Measurements from ENCODE around the gene SLC12A7.

Gene SLC12A7

DNA sequence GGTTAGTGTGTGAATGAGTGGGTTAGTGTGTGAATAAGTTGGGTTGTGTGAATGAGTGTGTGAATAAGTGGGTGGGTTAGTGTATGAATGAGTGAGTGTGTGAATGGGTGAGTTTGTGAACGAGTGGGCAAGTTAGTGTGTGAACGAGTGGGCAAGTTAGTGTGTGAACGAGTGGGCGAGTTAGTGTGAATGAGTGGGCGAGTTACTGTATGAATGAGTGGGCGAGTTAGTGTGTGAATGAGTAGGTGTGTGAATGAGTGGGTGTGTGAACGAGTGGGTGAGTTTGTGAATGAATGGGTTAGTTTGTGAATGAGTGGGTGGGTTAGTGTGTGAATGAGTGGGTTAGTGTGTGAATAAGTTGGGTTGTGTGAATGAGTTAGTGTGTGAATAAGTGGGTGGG lies 68.5 kb downstream of the SLC12A7 start:
- H3K27ac ChIP-seq (ENCODE audit: low read depth, low read length, severe bottlenecking), result no peak overlapping the region
- peaks cover 7% of the 10 kb centered on the region for H3K9me3 ChIP-seq (ENCODE audit: control insufficient read depth, low read length)
- WGBS, 2 experiments (ENCODE audit: insufficient coverage in 2 of 2), result 91 to 95% methylated on average over 7 of the region's 7 CpGs
- no peaks in the 10 kb centered on the region for H3K36me3 ChIP-seq (ENCODE audit: control insufficient read depth, insufficient read depth, low read length)
- no peak overlapping the region for H3K4me3 ChIP-seq (ENCODE audit: extremely low read depth, insufficient read depth, low read length, poor library complexity, severe bottlenecking)
- H3K4me1 ChIP-seq (ENCODE audit: control insufficient read depth, insufficient read depth, low read length, poor library complexity, severe bottlenecking), result no peaks in the 10 kb centered on the region

- WGBS, 2 experiments (ENCODE audit: insufficient coverage in 2 of 2), result 80 to 90% methylated on average over 6 to 7 of the region's 7 CpGs
- Histone ChIP-seq H3K4me1 (ENCODE audit: control insufficient read depth, insufficient read depth, low read length, poor library complexity, severe bottlenecking) (no peaks in the 10 kb centered on the region), H3K27ac (ENCODE audit: low read depth, low read length, severe bottlenecking) (no peak overlapping the region), H3K4me3 (ENCODE audit: extremely low read depth, insufficient read depth, low read length, poor library complexity, severe bottlenecking) (no peak overlapping the region), H3K36me3 (ENCODE audit: control insufficient read depth, insufficient read depth, low read length) (no peaks in the 10 kb centered on the region), H3K9me3 (ENCODE audit: control insufficient read depth, low read length) (peaks cover 7% of the 10 kb centered on the region)
These were observed 69.2 kb downstream of the SLC12A7 start for GRCh38 chr5:1042626-1043025.

DNA sequence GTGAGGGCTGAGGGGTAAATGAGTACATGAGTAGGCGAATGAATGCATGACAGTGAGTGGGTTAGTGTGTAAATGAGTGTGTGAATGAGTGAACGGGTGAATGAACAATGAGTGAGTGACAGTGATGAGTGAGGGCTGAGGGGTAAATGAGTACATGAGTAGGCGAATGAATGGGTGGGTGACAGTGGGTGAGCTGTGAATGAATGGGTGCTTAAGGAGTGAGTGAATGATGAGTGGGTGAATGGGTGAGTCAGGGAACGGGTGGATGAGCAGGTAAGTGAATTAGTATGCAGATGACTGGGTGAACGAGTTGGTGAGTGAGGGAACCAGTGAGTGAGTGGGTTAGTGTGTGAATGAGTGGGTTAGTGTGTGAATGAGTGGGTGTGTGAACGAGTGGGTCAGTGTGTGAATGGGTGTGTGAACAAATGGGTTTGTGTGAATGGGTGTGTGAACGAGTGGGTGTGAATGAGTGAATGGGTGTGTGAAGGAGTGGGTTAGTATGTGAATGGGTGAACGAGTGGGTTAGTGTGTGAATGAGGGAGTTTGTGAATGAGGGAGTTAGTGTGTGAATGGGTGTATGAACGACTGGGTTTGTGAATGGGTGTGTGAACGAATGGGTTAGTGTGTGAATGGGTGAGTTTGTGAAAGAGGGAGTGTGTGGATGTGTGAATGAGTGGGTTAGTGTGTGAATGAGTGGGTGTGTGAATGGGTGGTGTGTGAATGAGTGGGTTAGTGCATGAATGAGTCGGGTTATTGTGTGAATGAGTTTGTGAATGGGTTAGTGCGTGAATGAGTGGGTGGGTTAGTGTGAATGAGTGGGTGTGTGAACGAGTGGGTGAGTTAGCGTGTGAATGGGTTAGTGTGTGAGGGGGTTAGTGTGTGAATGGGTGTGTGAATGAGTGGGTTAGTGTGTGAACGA lies 70.4 kb downstream of the SLC12A7 start:
- Histone ChIP-seq H3K36me3 (ENCODE audit: control insufficient read depth, insufficient read depth, low read length) (no peaks in the 10 kb centered on the region), H3K4me1 (ENCODE audit: control insufficient read depth, insufficient read depth, low read length, poor library complexity, severe bottlenecking) (no peaks in the 10 kb centered on the region), H3K9me3 (ENCODE audit: control insufficient read depth, low read length) (peaks cover 7% of the 10 kb centered on the region), H3K27ac (ENCODE audit: low read depth, low read length, severe bottlenecking) (no peak overlapping the region), H3K4me3 (ENCODE audit: extremely low read depth, insufficient read depth, low read length, poor library complexity, severe bottlenecking) (no peak overlapping the region)
- WGBS, 2 experiments (ENCODE audit: insufficient coverage in 2 of 2), result 89% methylated on average over 15 of the region's 15 CpGs

- Histone ChIP-seq H3K4me3 (ENCODE audit: extremely low read depth, insufficient read depth, low read length, poor library complexity, severe bottlenecking) (no peak overlapping the region), H3K36me3 (ENCODE audit: control insufficient read depth, insufficient read depth, low read length) (no peaks in the 10 kb centered on the region), H3K27ac (ENCODE audit: low read depth, low read length, severe bottlenecking) (no peak overlapping the region), H3K9me3 (ENCODE audit: control insufficient read depth, low read length) (peaks cover 5% of the 10 kb centered on the region), H3K4me1 (ENCODE audit: control insufficient read depth, insufficient read depth, low read length, poor library complexity, severe bottlenecking) (no peaks in the 10 kb centered on the region)
- WGBS, 2 experiments (ENCODE audit: insufficient coverage in 2 of 2), result 92 to 97% methylated on average over 10 of the region's 10 CpGs
These were observed 71.3 kb downstream of the SLC12A7 start for GRCh38 chr5:1040571-1040970.

DNA sequence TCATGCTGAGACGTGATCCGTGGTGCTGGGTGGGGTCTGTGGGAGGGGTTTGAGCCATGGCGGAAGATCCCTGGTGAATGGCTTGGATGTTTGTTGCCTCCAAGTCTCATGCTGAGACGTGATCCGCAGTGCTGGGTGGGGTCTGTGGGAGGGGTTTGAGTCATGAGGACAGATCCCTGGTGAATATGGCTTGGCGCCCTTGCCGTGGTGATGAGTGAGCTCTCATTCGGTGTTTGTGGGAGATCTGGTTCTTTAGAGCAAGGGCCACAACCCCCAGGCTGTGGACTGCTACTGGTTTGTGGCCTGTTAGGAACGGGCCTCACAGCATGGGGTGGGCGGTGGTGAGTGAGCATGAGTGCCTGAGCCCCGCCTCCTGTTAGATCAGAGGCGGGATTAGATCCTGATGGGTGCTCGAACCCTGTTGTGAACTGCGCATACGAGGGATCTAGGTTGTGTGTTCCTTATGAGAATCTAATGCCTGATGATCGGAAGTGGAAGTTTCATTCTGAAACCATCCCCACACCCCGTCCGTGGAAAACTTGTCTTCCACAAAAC lies 72.1 kb downstream of the SLC12A7 start:
- Histone ChIP-seq H3K36me3 (ENCODE audit: control insufficient read depth, insufficient read depth, low read length) (no peaks in the 10 kb centered on the region), H3K27ac (ENCODE audit: low read depth, low read length, severe bottlenecking) (no peak overlapping the region), H3K4me1 (ENCODE audit: control insufficient read depth, insufficient read depth, low read length, poor library complexity, severe bottlenecking) (no peaks in the 10 kb centered on the region), H3K4me3 (ENCODE audit: extremely low read depth, insufficient read depth, low read length, poor library complexity, severe bottlenecking) (no peak overlapping the region), H3K9me3 (ENCODE audit: control insufficient read depth, low read length) (no peaks in the 10 kb centered on the region)
- WGBS, 2 experiments (ENCODE audit: insufficient coverage in 2 of 2), result 85 to 86% methylated on average over 9 to 10 of the region's 18 CpGs

DNA sequence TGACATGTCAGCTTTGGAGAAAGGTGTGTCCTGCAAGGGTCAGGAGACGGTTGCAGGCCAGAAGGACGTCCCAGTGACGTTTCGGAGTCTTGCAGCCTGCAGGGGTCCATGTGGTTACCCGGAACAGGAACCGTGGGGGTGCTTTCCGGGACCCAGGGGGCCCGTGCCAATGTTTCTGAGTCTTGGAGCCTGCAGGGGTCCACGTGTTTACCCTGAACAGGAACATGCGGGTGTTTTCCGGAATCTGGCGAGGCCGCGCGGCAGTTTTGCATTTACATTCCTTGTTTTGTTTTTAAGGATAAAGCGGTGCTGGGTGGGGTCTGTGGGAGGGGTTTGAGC lies 72.7 kb downstream of the SLC12A7 start:
- no peaks in the 10 kb centered on the region for H3K4me1 ChIP-seq (ENCODE audit: control insufficient read depth, insufficient read depth, low read length, poor library complexity, severe bottlenecking)
- H3K9me3 ChIP-seq (ENCODE audit: control insufficient read depth, low read length), result no peaks in the 10 kb centered on the region
- no peaks in the 10 kb centered on the region for H3K36me3 ChIP-seq (ENCODE audit: control insufficient read depth, insufficient read depth, low read length)
- H3K4me3 ChIP-seq (ENCODE audit: extremely low read depth, insufficient read depth, low read length, poor library complexity, severe bottlenecking), result no peak overlapping the region
- WGBS, 2 experiments (ENCODE audit: insufficient coverage in 2 of 2), result 84 to 89% methylated on average over 9 to 11 of the region's 16 CpGs
- H3K27ac ChIP-seq (ENCODE audit: low read depth, low read length, severe bottlenecking), result no peak overlapping the region

DNA sequence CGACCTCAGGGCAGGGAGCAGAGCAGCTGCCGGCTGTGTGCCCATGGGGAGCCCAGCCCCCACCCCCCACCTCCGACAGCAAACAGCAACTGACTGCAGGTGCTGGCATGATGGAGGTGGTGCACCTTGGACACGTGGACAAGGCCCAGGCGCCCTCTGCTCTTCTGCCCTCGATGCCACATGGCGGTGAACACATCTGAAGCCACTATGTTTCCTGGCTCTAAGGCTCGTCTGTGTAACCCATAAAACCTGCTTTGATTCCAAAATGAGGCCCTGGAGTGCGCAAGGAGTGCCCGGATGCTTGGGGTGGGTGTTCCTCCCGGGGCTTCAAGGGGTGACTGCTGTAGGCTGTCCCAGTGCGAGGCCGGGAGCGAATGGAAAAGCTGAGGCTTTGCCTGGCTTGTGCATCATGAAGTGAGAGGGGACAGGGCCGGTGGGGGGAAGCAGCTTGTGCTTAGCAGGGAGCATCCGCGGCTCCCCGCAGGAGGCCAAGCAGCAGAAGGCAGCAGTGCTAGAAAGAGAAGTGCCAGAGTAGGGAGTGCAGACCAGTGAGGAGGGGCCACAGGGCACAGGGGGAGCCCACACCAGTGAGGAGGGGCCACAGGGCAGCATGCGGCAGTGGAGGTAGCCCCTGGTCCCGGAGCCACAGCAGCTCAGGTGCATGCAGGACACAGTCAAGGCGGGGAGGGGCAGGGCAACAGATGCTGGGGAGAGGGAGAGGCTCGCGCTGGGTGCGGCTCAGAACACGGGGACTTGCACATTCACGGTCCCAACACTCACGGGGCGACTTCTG lies 73.2 kb downstream of the SLC12A7 start:
- WGBS, 2 experiments (ENCODE audit: insufficient coverage in 2 of 2), result 83 to 86% methylated on average over 25 to 27 of the region's 28 CpGs
- no peaks in the 10 kb centered on the region for H3K36me3 ChIP-seq (ENCODE audit: control insufficient read depth, insufficient read depth, low read length)
- H3K4me1 ChIP-seq (ENCODE audit: control insufficient read depth, insufficient read depth, low read length, poor library complexity, severe bottlenecking), result no peaks in the 10 kb centered on the region
- H3K27ac ChIP-seq (ENCODE audit: low read depth, low read length, severe bottlenecking), result no peak overlapping the region
- no peak overlapping the region for H3K4me3 ChIP-seq (ENCODE audit: extremely low read depth, insufficient read depth, low read length, poor library complexity, severe bottlenecking)
- no peaks in the 10 kb centered on the region for H3K9me3 ChIP-seq (ENCODE audit: control insufficient read depth, low read length)

- no peak overlapping the region for H3K4me3 ChIP-seq (ENCODE audit: extremely low read depth, insufficient read depth, low read length, poor library complexity, severe bottlenecking)
- H3K4me1 ChIP-seq (ENCODE audit: control insufficient read depth, insufficient read depth, low read length, poor library complexity, severe bottlenecking), result no peaks in the 10 kb centered on the region
- no peaks in the 10 kb centered on the region for H3K9me3 ChIP-seq (ENCODE audit: control insufficient read depth, low read length)
- H3K27ac ChIP-seq (ENCODE audit: low read depth, low read length, severe bottlenecking), result no peak overlapping the region
- H3K36me3 ChIP-seq (ENCODE audit: control insufficient read depth, insufficient read depth, low read length), result no peaks in the 10 kb centered on the region
- WGBS, 2 experiments (ENCODE audit: insufficient coverage in 2 of 2), result 93 to 96% methylated on average over 30 to 35 of the region's 43 CpGs
These were observed 74.0 kb downstream of the SLC12A7 start for GRCh38 chr5:1037671-1038416.

DNA sequence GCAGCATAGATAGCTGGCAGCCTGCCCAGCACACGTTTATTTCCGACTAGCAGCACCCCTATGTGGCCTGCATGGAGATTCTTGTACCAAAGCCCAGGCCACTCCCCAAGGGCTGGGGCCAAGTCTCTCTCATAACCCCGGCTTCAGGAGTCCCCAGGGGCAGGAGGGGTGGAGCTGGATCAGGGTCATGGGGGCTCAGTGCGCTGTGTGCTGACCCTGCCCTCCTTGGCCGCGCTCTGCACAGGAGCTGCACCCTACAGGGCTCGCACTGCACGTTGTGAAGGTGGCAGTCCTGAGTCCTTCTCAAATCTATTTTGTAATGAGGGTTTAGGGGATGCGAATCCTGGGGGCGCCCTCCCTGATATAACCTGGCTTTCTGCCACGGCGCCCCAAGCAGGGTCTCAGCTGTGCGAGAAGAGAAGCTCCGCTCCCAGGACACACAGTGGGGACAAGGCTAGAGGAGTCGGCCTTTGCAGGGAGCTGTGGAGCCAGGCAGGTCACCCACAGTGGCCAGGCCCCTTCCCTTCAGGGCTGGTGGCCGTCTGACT lies 74.7 kb downstream of the SLC12A7 start:
- H3K4me3 ChIP-seq (ENCODE audit: extremely low read depth, insufficient read depth, low read length, poor library complexity, severe bottlenecking), result no peak overlapping the region
- no peaks in the 10 kb centered on the region for H3K9me3 ChIP-seq (ENCODE audit: control insufficient read depth, low read length)
- no peak overlapping the region for H3K27ac ChIP-seq (ENCODE audit: low read depth, low read length, severe bottlenecking)
- no peaks in the 10 kb centered on the region for H3K36me3 ChIP-seq (ENCODE audit: control insufficient read depth, insufficient read depth, low read length)
- WGBS, 2 experiments (ENCODE audit: insufficient coverage in 2 of 2), result 90% methylated on average over 13 to 16 of the region's 16 CpGs
- no peaks in the 10 kb centered on the region for H3K4me1 ChIP-seq (ENCODE audit: control insufficient read depth, insufficient read depth, low read length, poor library complexity, severe bottlenecking)

- WGBS, 2 experiments (ENCODE audit: insufficient coverage in 2 of 2), result 93 to 94% methylated on average over 13 to 21 of the region's 22 CpGs
- no peaks in the 10 kb centered on the region for H3K36me3 ChIP-seq (ENCODE audit: control insufficient read depth, insufficient read depth, low read length)
- no peaks in the 10 kb centered on the region for H3K4me1 ChIP-seq (ENCODE audit: control insufficient read depth, insufficient read depth, low read length, poor library complexity, severe bottlenecking)
- no peaks in the 10 kb centered on the region for H3K9me3 ChIP-seq (ENCODE audit: control insufficient read depth, low read length)
- no peak overlapping the region for H3K4me3 ChIP-seq (ENCODE audit: extremely low read depth, insufficient read depth, low read length, poor library complexity, severe bottlenecking)
- H3K27ac ChIP-seq (ENCODE audit: low read depth, low read length, severe bottlenecking), result no peak overlapping the region
These were observed 75.2 kb downstream of the SLC12A7 start for GRCh38 chr5:1036504-1037122.
